Mucosa of descending colon (tissue), 3 donors: ENCODE measurements around the gene BMPER. TPM values are rescaled to one million over a fixed set of nuclear protein-coding genes. Genes with fewer than 3 reads are reported as not detected.

Source experiments
- ATAC-seq: fragments of 200-7000 bp; cut with Tn5 transposase; one replicate; pipeline ENCODE4 v1.9.1; 2020; ENCODE audit warnings: mild to moderate bottlenecking, moderate library complexity
- DNase-seq, 3 donors: peaks; one replicate each; pipeline ENCODE4 v3.0.0-alpha.2; 2020
- H3K36me3 ChIP-seq: fragments of 200-600 bp; one replicate; pipeline ENCODE4 v1.8.0; 2021; ENCODE audit warnings: low read depth, mild to moderate bottlenecking
- H3K4me1 ChIP-seq: fragments of 200-600 bp; one replicate; pipeline ENCODE4 v1.8.0; 2021; ENCODE audit warnings: low read depth, mild to moderate bottlenecking
- H3K4me3 ChIP-seq: fragments of 200-600 bp; one replicate; pipeline ENCODE4 v1.8.0; 2021; ENCODE audit warnings: mild to moderate bottlenecking
- H3K9me3 ChIP-seq: fragments of 200-600 bp; one replicate; pipeline ENCODE4 v1.8.0; 2021; ENCODE audit warnings: mild to moderate bottlenecking
- CTCF ChIP-seq: fragments of 200-600 bp; IDR thresholded peaks from one replicate; pipeline ENCODE4 v1.8.0; 2022; ENCODE audit warnings: antibody characterized with exemption, mild to moderate bottlenecking
- intact Hi-C, 2 donors: fragments of 100-400 bp; cut with DNase I in 1 of 2; cut with micrococcal nuclease in 1 of 2; formaldehyde crosslinking; loops; one replicate each; pipeline versions ENCODE4 v1.11.0 to v1.11.1; 2022; cut with DNase I, micrococcal nuclease
- total RNA-seq, 3 donors: library from RNA; stranded (reverse); fragmentation: NEBNext Ultra II Directional in 2 of 3; extraction: Animal tissue kit (Norgen Biotek cat#: 25700) in 2 of 3; gene quantifications; one replicate each; pipeline versions ENCODE4 v1.2.1 to v1.2.4, GENCODE V29; 2021 to 2023
- donor health status: DM: no; HTN: no; CAD: no; lungs with moderate emphysema.
- donor health status: DM: no; HTN: no; CAD: no.
- donor health status: DM: no; HTN: yes; CAD: no.

Gene BMPER
- total RNA-seq, 3 donors from 2014 or later, result 1.3 to 2.0 (median 1.4) TPM

- no peaks in the 10 kb centered on the region for H3K4me1 ChIP-seq
- ATAC-seq, result no peak
- H3K36me3 ChIP-seq, result no peaks in the 10 kb centered on the region
- TF ChIP-seq CTCF, result no peak
- DNase-seq, result no peak
- H3K9me3 ChIP-seq, result no peaks in the 10 kb centered on the region
- H3K4me3 ChIP-seq, result no peak overlapping the region
- intact Hi-C loops, result no loop called here
These were observed 114.0 kb downstream of the BMPER start for GRCh38 chr7:34019301-34019790.

- Histone ChIP-seq H3K4me3 (no peak overlapping the region), H3K36me3 (no peaks in the 10 kb centered on the region), H3K9me3 (no peaks in the 10 kb centered on the region), H3K4me1 (no peaks in the 10 kb centered on the region)
- no peak for ATAC-seq
- intact Hi-C loops, result no loop called here
- no peak for TF ChIP-seq CTCF
- no peak for DNase-seq
These were observed 117.3 kb downstream of the BMPER start for GRCh38 chr7:34022626-34023025.

GRCh38 chr7:34025600-34025999 lies 120.3 kb downstream of the BMPER start:
- no peak for ATAC-seq
- H3K4me3 ChIP-seq, result no peak overlapping the region

GRCh38 chr7:34026481-34027190 lies 121.3 kb downstream of the BMPER start:
- no peak for DNase-seq
- no peaks in the 10 kb centered on the region for H3K4me1 ChIP-seq
- H3K36me3 ChIP-seq, result no peaks in the 10 kb centered on the region
- H3K9me3 ChIP-seq, result no peaks in the 10 kb centered on the region
- intact Hi-C loops, result no loop called here
- no peak overlapping the region for H3K4me3 ChIP-seq
- ATAC-seq, result no peak
- no peak for TF ChIP-seq CTCF

More at GRCh38 chr7:34025600-34025999, 120.3 kb downstream of the BMPER start:
- intact Hi-C loops, result no loop called here
- Histone ChIP-seq H3K9me3 (no peaks in the 10 kb centered on the region), H3K4me1 (no peaks in the 10 kb centered on the region), H3K36me3 (no peaks in the 10 kb centered on the region)
- no peak for TF ChIP-seq CTCF
- DNase-seq, result no peak

GRCh38 chr7:34031156-34031555 lies 125.8 kb downstream of the BMPER start:
- Histone ChIP-seq H3K9me3 (no peaks in the 10 kb centered on the region), H3K36me3 (no peaks in the 10 kb centered on the region), H3K4me3 (no peak overlapping the region), H3K4me1 (no peaks in the 10 kb centered on the region)
- intact Hi-C loops, result no loop called here
- ATAC-seq, result no peak
- no peak for DNase-seq
- TF ChIP-seq CTCF, result no peak
